CD14-positive monocyte (primary cell): ENCODE data around the gene ISCU. TPM values are rescaled to one million over a fixed set of nuclear protein-coding genes. Genes with fewer than 3 reads are reported as not detected.

Experiments used
- DNase-seq, 3 donors: peaks; one replicate each; pipeline ENCODE4 v3.0.0-alpha.2; 2011 to 2022
- H2AFZ ChIP-seq: 2 replicates; pipeline ENCODE4 v1.6.0; 2012; ENCODE audit warnings: mild to moderate bottlenecking, low read depth, low read length, inconsistent platforms; ENCODE audit not compliant: insufficient read depth, poor library complexity, severe bottlenecking
- H3K27ac ChIP-seq, 2 donors: 1 replicate in 1 of 2; 2 replicates in 1 of 2; pipeline ENCODE4 v1.5.1; 2012 to 2013; ENCODE audit warnings: low read length in 2 of 2, control low read depth in 1 of 2, inconsistent platforms in 1 of 2, low read depth in 1 of 2, mild to moderate bottlenecking in 1 of 2
- H3K27me3 ChIP-seq, 2 donors: one replicate each; pipeline versions ENCODE4 v1.6.0 to v1.6.1; 2011 to 2013; ENCODE audit warnings: low read length in 2 of 2; ENCODE audit not compliant: control insufficient read depth in 2 of 2, insufficient read depth in 2 of 2
- H3K36me3 ChIP-seq, 2 donors: replicated peaks in 1 of 2; 1 replicate in 1 of 2; 2 replicates in 1 of 2; pipeline versions ENCODE4 v1.5.1 to v1.6.1; 2012 to 2013; ENCODE audit warnings: low read length in 2 of 2, control low read depth in 1 of 2, inconsistent platforms in 1 of 2, mild to moderate bottlenecking in 1 of 2; ENCODE audit not compliant: insufficient read depth in 2 of 2, control insufficient read depth in 1 of 2
- H3K4me1 ChIP-seq, 2 donors: 1 replicate in 1 of 2; 2 replicates in 1 of 2; pipeline versions ENCODE4 v1.5.1 to v1.6.1; 2012 to 2013; ENCODE audit warnings: low read length in 2 of 2, control low read depth in 1 of 2, inconsistent platforms in 1 of 2, mild to moderate bottlenecking in 1 of 2, moderate library complexity in 1 of 2; ENCODE audit not compliant: insufficient read depth in 2 of 2, control insufficient read depth in 1 of 2
- H3K4me2 ChIP-seq: replicated peaks from 2 replicates; pipeline ENCODE3; 2012; ENCODE audit warnings: low read length, moderate library complexity, mild to moderate bottlenecking; ENCODE audit not compliant: poor library complexity, severe bottlenecking; ENCODE audit errors: extremely low read depth
- H3K4me3 ChIP-seq, 3 experiments: fragments of 200-600 bp in 1 of 3; sonication (generic) in 1 of 3; replicated peaks in 1 of 3; 1 replicate in 2 of 3; 2 replicates in 1 of 3; pipeline ENCODE4 v1.5.1; 2011 to 2013; ENCODE audit warnings: low read length in 3 of 3, mild to moderate bottlenecking in 3 of 3, control low read depth in 2 of 3, low read depth in 2 of 3, inconsistent platforms in 1 of 3, moderate library complexity in 1 of 3
- H3K79me2 ChIP-seq: 2 replicates; pipeline ENCODE4 v1.6.0; 2012; ENCODE audit warnings: mild to moderate bottlenecking, control low read depth, inconsistent platforms, low read length, moderate library complexity; ENCODE audit not compliant: insufficient read depth
- H3K9ac ChIP-seq: 2 replicates; pipeline ENCODE4 v1.6.0; 2017; ENCODE audit warnings: low read length, mild to moderate bottlenecking; ENCODE audit not compliant: insufficient read depth, poor library complexity, severe bottlenecking
- H3K9me3 ChIP-seq, 2 donors: replicated peaks in 1 of 2; 1 replicate in 1 of 2; 2 replicates in 1 of 2; pipeline versions ENCODE4 v1.5.1 to v1.6.1; 2012 to 2013; ENCODE audit warnings: low read length in 2 of 2, control low read depth in 1 of 2; ENCODE audit not compliant: control insufficient read depth in 1 of 2, insufficient read depth in 1 of 2
- H4K20me1 ChIP-seq: 2 replicates; pipeline ENCODE4 v1.6.0; 2012; ENCODE audit warnings: mild to moderate bottlenecking, low read length, control low read depth, moderate library complexity; ENCODE audit not compliant: insufficient read depth
- H3K27ac Mint-ChIP-seq, 7 donors: one replicate each; pipeline ENCODE4 v1.8.0; 2020; ENCODE audit warnings: mild to moderate bottlenecking in 7 of 7, mixed read lengths in 7 of 7, moderate library complexity in 6 of 7, inconsistent platforms in 2 of 7
- H3K27me3 Mint-ChIP-seq, 3 donors: one replicate each; pipeline ENCODE4 v1.8.0; 2021 to 2022; ENCODE audit warnings: low read depth in 3 of 3, mild to moderate bottlenecking in 3 of 3, mixed read lengths in 3 of 3, moderate library complexity in 3 of 3, inconsistent platforms in 1 of 3
- H3K36me3 Mint-ChIP-seq, 2 donors: one replicate each; pipeline ENCODE4 v1.8.0; 2020; ENCODE audit warnings: mixed read lengths in 2 of 2, inconsistent platforms in 1 of 2, mild to moderate bottlenecking in 1 of 2
- H3K4me1 Mint-ChIP-seq: one replicate; pipeline ENCODE4 v1.8.0; 2020; ENCODE audit warnings: mild to moderate bottlenecking, mixed read lengths
- H3K4me3 Mint-ChIP-seq, 2 donors: one replicate each; pipeline ENCODE4 v1.8.0; 2020; ENCODE audit warnings: mild to moderate bottlenecking in 2 of 2, mixed read lengths in 2 of 2, moderate library complexity in 1 of 2
- H3K9me3 Mint-ChIP-seq, 7 donors: one replicate each; pipeline ENCODE4 v1.8.0; 2020 to 2022; ENCODE audit warnings: mixed read lengths in 7 of 7, mild to moderate bottlenecking in 6 of 7, moderate library complexity in 6 of 7, inconsistent platforms in 2 of 7
- WGBS: methylation state at CpG from one replicate; pipeline ENCODE4 v1.1.5; 2013; ENCODE audit warnings: missing lambda C conversion rate; ENCODE audit not compliant: insufficient coverage; 5-methylcytosine and 5-hydroxymethylcytosine counted together
- intact Hi-C, 2 donors: fragments of 100-400 bp; cut with micrococcal nuclease; formaldehyde crosslinking; loops; one replicate each; pipeline versions ENCODE4 v1.15.0 to v1.15.1; 2023
- polyA plus RNA-seq, 3 donors: library from polyadenylated mRNA; depleted of rRNA in 1 of 3; unstranded in 2 of 3; stranded (reverse) in 1 of 3; fragments of 300-500 nt in 2 of 3; fragments of >200 nt in 1 of 3; fragmentation: Illumina TruSeq in 2 of 3; gene quantifications; 1 replicate in 2 of 3; 2 replicates in 1 of 3; pipeline ENCODE4 v1.2.3, GENCODE V29; 2012 to 2021
- TF ChIP-seq, protein P1 (sequence below): fragments of 200-600 bp; IDR thresholded peaks from one replicate; pipeline ENCODE4 v1.8.0; 2022; ENCODE audit warnings: antibody characterized with exemption, mild to moderate bottlenecking

Gene ISCU
- polyA plus RNA-seq, 3 donors, result 90.9 to 114 (median 111) TPM

GRCh38 chr12:108518101-108518715 is 44.2 kb upstream of the ISCU start:
- H3K4me3 ChIP-seq, result no peak overlapping the region
- TF ChIP-seq, protein P1, sequence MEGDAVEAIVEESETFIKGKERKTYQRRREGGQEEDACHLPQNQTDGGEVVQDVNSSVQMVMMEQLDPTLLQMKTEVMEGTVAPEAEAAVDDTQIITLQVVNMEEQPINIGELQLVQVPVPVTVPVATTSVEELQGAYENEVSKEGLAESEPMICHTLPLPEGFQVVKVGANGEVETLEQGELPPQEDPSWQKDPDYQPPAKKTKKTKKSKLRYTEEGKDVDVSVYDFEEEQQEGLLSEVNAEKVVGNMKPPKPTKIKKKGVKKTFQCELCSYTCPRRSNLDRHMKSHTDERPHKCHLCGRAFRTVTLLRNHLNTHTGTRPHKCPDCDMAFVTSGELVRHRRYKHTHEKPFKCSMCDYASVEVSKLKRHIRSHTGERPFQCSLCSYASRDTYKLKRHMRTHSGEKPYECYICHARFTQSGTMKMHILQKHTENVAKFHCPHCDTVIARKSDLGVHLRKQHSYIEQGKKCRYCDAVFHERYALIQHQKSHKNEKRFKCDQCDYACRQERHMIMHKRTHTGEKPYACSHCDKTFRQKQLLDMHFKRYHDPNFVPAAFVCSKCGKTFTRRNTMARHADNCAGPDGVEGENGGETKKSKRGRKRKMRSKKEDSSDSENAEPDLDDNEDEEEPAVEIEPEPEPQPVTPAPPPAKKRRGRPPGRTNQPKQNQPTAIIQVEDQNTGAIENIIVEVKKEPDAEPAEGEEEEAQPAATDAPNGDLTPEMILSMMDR, result no peak
- 97% methylated on average over 24 of the region's 24 CpGs for WGBS

DNA sequence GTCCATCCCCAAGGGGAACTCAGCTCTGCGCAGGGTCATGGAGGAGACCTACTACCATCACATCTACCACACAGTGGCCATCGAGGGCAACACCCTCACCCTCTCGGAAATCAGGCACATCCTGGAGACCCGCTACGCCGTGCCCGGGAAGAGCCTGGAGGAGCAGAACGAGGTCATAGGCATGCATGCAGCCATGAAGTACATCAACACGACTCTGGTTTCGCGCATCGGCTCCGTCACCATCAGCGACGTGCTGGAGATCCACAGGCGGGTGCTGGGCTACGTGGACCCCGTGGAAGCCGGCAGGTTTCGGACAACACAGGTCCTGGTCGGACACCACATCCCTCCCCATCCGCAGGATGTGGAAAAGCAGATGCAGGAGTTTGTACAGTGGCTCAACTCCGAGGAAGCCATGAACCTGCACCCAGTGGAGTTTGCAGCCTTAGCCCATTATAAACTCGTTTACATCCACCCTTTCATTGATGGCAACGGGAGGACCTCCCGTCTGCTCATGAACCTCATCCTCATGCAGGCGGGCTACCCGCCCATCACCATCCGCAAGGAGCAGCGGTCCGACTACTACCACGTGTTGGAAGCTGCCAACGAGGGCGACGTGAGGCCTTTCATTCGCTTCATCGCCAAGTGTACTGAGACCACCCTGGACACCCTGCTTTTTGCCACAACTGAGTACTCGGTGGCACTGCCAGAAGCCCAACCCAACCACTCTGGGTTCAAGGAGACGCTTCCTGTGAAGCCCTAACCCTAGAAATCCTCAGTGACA is 43.5 kb upstream of the ISCU start:
- Histone ChIP-seq H3K27me3 (no peaks in the 10 kb centered on the region), H3K4me1 (peaks cover 13 to 19% of the 10 kb centered on the region in 2 donors), H3K9me3 (no peaks in the 10 kb centered on the region), H3K36me3 (peaks cover 62 to 72% of the 10 kb centered on the region in 2 donors), H3K27ac (no peak overlapping the region), H3K79me2 (peaks cover 13% of the 10 kb centered on the region), H3K4me2 (no peak overlapping the region), H3K4me3 (no peak overlapping the region), H3K9ac (no peak overlapping the region), H2AFZ (no peak overlapping the region), H4K20me1 (peaks cover 14% of the 10 kb centered on the region)
- TF ChIP-seq, protein P1, result no peak
- H3K9me3 Mint-ChIP-seq, result no peaks in the 10 kb centered on the region
- H3K4me1 Mint-ChIP-seq, result peaks cover 22% of the 10 kb centered on the region
- H3K4me3 Mint-ChIP-seq, result no peak overlapping the region
- peak overlapping the region in 4 of 7 donors; percentile 20 to 75 (median 56) for H3K27ac Mint-ChIP-seq
- intact Hi-C loops, result loop anchor here (5.0 to 10.0 kb wide), 3 partner anchors 43 to 844 kb away; partner anchors contain the start of genes ALKBH2 (in 2 of the 2), UNG (in 2 of the 2), ISCU (in 1 of the 2) and SART3 (in 1 of the 2)
- 95% methylated on average over 35 of the region's 39 CpGs for WGBS
- H3K36me3 Mint-ChIP-seq, result peaks cover 61 to 70% of the 10 kb centered on the region in 2 donors
- DNase-seq, result no peak
- H3K27me3 Mint-ChIP-seq, result peaks cover 2 to 7% (median 6%) of the 10 kb centered on the region in 3 donors

More at GRCh38 chr12:108518101-108518715, 44.2 kb upstream of the ISCU start:
- Mint-ChIP-seq H3K36me3 (peaks cover 54 to 63% of the 10 kb centered on the region in 2 donors), H3K27me3 (peaks cover 2 to 8% (median 6%) of the 10 kb centered on the region in 3 donors), H3K9me3 (no peaks in the 10 kb centered on the region), H3K27ac (peak overlapping the region in 4 of 7 donors; percentile 17 to 75 (median 26)), H3K4me3 (peak overlapping the region in 1 of 2 donors; percentile 20), H3K4me1 (peaks cover 22% of the 10 kb centered on the region)
- Histone ChIP-seq H3K9me3 (no peaks in the 10 kb centered on the region), H3K9ac (no peak overlapping the region), H3K27me3 (no peaks in the 10 kb centered on the region), H3K79me2 (peaks cover 13% of the 10 kb centered on the region), H3K27ac (peak overlapping the region in 1 of 2 donors; percentile 5), H3K4me2 (no peak overlapping the region), H2AFZ (no peak overlapping the region), H3K36me3 (peaks cover 55 to 65% of the 10 kb centered on the region in 2 donors), H4K20me1 (peaks cover 11% of the 10 kb centered on the region), H3K4me1 (peaks cover 13 to 19% of the 10 kb centered on the region in 2 donors)
- intact Hi-C loops, result loop anchor here (5.0 to 10.0 kb wide), 3 partner anchors 44 to 843 kb away; partner anchors contain the start of genes ALKBH2 (in 2 of the 2), UNG (in 2 of the 2), ISCU (in 1 of the 2) and SART3 (in 1 of the 2)
- DNase-seq, result no peak
